ENCODE measurements around the gene TBC1D13. TPM values are rescaled to one million over a fixed set of nuclear protein-coding genes. Genes with fewer than 3 reads are reported as not detected.

Gene TBC1D13
- total RNA-seq, 2 experiments from 2014 or later, result 26.1 to 29.2 TPM

GRCh38 chr9:128818839-128819715 is 32.0 kb downstream of the TBC1D13 start:
- Mint-ChIP-seq H3K36me3 (peaks cover 1% of the 10 kb centered on the region), H3K4me1 (peaks cover 9% of the 10 kb centered on the region), H3K27ac (peak overlapping the region; percentile 18), H3K4me3 (peak overlapping the region; percentile 74), H3K27me3 (no peaks in the 10 kb centered on the region), H3K9me3 (no peaks in the 10 kb centered on the region)
- ATAC-seq (ENCODE audit: low read depth), result peak; percentile 40
- DNase-seq, result peak; percentile 73
- POLR2A ChIA-PET, result interaction anchor here (0.6 to 3.7 kb wide), 17 partner anchors 9 to 314 kb away, joined by 3 to 32 read pairs (median 4); partner anchors contain the start of genes SPOUT1, SPTAN1 and ZDHHC12

DNA sequence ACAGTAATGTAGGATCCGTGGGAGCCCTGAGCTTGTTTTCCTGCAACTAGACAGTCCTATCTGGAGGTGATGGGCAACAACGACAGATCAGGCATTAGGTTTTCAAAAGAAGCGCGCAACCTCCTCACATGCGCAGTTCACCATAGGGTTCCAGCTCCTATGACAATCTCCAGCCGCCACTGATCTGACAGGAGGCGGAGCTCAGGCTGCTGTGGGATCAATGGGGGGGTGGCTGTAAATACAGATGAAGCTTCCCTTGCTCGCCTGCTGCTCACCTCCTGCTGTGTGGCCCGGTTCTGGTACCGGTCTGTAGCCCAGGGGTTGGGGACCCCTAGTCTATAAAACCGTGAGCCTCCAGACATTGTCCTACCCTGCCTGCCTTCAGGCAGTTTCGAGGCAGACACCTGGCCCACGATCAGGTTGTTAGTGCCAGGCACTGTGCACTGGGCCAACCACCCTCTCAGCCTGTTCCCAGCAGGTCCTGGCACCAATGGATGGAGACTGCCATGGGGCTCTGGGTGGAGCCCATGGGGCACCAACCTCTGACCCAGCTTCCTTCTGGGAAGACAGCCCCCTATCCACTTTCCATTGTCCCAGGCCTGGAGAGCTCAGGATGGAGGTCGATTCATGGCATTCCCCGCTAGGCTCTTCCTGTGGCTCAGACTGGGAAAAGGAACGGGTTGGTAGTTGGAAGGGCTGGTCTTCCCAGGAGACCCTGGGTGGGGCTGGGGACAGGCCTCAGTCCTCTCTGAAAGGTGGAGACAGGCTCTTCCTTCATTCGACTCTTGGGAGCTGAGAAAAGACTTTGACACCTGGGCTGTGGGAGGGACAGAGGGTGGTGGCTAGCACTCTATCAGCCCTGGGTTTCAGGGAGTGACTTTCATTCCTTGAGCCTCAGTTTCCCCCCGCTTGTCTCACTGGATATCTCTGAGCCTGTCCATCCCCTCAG is 32.9 kb downstream of the TBC1D13 start:
- Mint-ChIP-seq H3K27me3 (no peaks in the 10 kb centered on the region), H3K4me3 (peak overlapping the region; percentile 22), H3K27ac (no peak overlapping the region), H3K9me3 (no peaks in the 10 kb centered on the region), H3K4me1 (peaks cover 9% of the 10 kb centered on the region), H3K36me3 (peaks cover 3% of the 10 kb centered on the region)
- ATAC-seq (ENCODE audit: low read depth) (no peak), DNase-seq (no peak)
- POLR2A ChIA-PET, result interaction anchor here (0.6 to 3.7 kb wide), 6 partner anchors 10 to 315 kb away, joined by 3 to 32 read pairs (median 5); partner anchors contain the start of genes SPOUT1 and SPTAN1

- Mint-ChIP-seq H3K36me3 (peaks cover 3% of the 10 kb centered on the region), H3K4me1 (peaks cover 9% of the 10 kb centered on the region), H3K9me3 (no peaks in the 10 kb centered on the region), H3K27me3 (no peaks in the 10 kb centered on the region), H3K27ac (no peak overlapping the region), H3K4me3 (peak overlapping the region; percentile 30)
- POLR2A ChIA-PET, result no interaction called here
- no peak for ATAC-seq (ENCODE audit: low read depth)
- DNase-seq, result no peak
These were observed 33.9 kb downstream of the TBC1D13 start for GRCh38 chr9:128820665-128821583.

- Mint-ChIP-seq H3K4me1 (peaks cover 9% of the 10 kb centered on the region), H3K27me3 (no peaks in the 10 kb centered on the region), H3K9me3 (no peaks in the 10 kb centered on the region), H3K27ac (no peak overlapping the region), H3K4me3 (peak overlapping the region; percentile 30), H3K36me3 (peaks cover 3% of the 10 kb centered on the region)
- ATAC-seq (ENCODE audit: low read depth) (no peak), DNase-seq (no peak)
- POLR2A ChIA-PET, result no interaction called here
These were observed 34.7 kb downstream of the TBC1D13 start for GRCh38 chr9:128821584-128822406.

DNA sequence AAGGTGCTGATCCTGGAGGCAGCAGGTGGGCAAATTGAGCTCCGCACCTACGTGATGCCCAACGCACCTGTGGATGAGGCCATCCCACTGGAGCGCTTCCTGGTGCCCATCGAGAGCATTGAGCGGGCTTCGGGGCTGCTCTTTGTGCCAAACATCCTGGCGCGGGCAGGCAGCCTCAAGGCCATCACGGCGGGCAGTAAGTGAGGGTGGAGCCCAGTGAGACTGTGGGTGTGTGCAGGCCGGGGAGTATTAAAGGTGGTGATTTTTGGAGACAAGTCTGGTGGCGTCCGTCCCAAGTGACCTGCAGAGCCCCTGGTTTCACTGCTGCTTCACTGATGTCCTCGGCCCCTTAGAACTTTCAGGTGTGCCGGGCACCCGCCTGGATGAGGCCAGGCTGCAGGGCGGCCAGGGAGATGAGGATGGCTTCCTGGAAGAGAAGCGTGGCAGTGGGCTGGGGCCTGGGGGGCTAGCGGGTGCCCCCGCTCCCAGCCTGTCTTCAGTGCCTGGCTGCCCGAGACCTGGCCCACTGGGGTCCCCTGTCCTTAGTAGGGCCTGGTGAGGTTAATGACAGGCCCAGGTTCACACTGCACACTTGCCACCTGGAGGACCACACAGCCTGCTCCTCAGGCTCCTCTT is 35.5 kb downstream of the TBC1D13 start:
- no peak overlapping the region for H3K4me3 Mint-ChIP-seq
- no peaks in the 10 kb centered on the region for H3K27me3 Mint-ChIP-seq
- no peaks in the 10 kb centered on the region for H3K9me3 Mint-ChIP-seq
- no peak overlapping the region for H3K27ac Mint-ChIP-seq
- H3K36me3 Mint-ChIP-seq, result peaks cover 3% of the 10 kb centered on the region
- DNase-seq (no peak), ATAC-seq (ENCODE audit: low read depth) (no peak)
- peaks cover 12% of the 10 kb centered on the region for H3K4me1 Mint-ChIP-seq
- POLR2A ChIA-PET, result no interaction called here

- no peak overlapping the region for H3K4me3 Mint-ChIP-seq
- ATAC-seq (ENCODE audit: low read depth) (no peak), DNase-seq (no peak)
- H3K27me3 Mint-ChIP-seq, result no peaks in the 10 kb centered on the region
- POLR2A ChIA-PET, result no interaction called here
- peaks cover 17% of the 10 kb centered on the region for H3K4me1 Mint-ChIP-seq
- no peak overlapping the region for H3K27ac Mint-ChIP-seq
- no peaks in the 10 kb centered on the region for H3K9me3 Mint-ChIP-seq
- peaks cover 3% of the 10 kb centered on the region for H3K36me3 Mint-ChIP-seq
These were observed 36.4 kb downstream of the TBC1D13 start for GRCh38 chr9:128823362-128823902.

DNA sequence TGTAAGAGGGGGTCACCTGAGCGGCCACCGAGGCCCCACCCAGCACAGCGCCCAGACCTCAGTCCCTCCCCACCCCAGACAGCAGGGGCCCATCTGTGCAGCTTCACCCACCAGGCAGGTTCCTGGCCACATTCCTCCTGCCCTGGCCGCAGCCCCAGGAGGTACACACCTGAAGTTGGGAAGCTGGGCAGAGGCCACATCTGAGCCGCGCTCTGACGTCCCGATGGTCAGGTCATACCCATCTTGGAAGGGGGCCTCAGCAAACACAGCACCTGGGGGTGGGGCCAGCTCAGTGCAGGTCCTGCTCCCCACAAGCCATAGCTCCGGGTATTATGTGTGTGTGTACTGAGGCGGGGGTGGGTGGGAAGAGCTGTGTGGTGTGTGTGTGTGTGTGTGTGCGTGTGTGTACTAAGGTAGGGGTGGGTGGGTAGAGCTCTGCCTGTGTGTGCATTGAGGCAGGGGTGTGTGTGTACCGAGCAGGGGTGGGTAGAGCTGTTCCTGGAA is 36.9 kb downstream of the TBC1D13 start:
- Mint-ChIP-seq H3K27ac (no peak overlapping the region), H3K9me3 (no peaks in the 10 kb centered on the region), H3K36me3 (peaks cover 3% of the 10 kb centered on the region), H3K4me1 (peaks cover 22% of the 10 kb centered on the region), H3K4me3 (no peak overlapping the region), H3K27me3 (no peaks in the 10 kb centered on the region)
- ATAC-seq (ENCODE audit: low read depth), result no peak
- no peak for DNase-seq
- POLR2A ChIA-PET, result no interaction called here

DNA sequence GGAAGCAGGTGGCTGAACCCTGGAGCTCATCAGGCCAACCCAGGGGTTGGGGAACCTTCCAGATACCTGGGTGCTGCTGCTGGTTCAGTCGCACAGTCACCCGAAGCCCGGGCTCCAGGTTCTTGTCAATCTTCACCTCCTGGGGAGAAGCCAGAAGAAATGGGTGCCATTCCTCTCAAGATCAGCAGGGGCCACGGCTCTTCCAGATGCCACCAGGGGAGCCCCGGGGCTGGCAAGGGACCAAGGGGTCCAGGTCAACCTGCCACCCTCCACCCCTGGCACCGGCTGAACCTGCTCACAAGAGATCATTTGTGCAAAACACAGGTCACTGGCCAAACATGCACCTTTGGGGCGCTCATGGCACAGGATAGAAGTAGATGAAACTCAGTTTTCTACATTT is 37.9 kb downstream of the TBC1D13 start:
- no peak overlapping the region for H3K4me3 Mint-ChIP-seq
- H3K27ac Mint-ChIP-seq, result no peak overlapping the region
- ATAC-seq (ENCODE audit: low read depth), result no peak
- peaks cover 22% of the 10 kb centered on the region for H3K4me1 Mint-ChIP-seq
- H3K9me3 Mint-ChIP-seq, result no peaks in the 10 kb centered on the region
- no peaks in the 10 kb centered on the region for H3K27me3 Mint-ChIP-seq
- no peak for DNase-seq
- peaks cover 6% of the 10 kb centered on the region for H3K36me3 Mint-ChIP-seq
- POLR2A ChIA-PET, result interaction anchor here (0.6 kb wide), 1 partner anchor 30 kb away, joined by 3 read pairs; no protein-coding TSS in a partner anchor

- Mint-ChIP-seq H3K4me3 (no peak overlapping the region), H3K27ac (no peak overlapping the region), H3K27me3 (no peaks in the 10 kb centered on the region), H3K36me3 (peaks cover 6% of the 10 kb centered on the region), H3K4me1 (peaks cover 25% of the 10 kb centered on the region), H3K9me3 (no peaks in the 10 kb centered on the region)
- POLR2A ChIA-PET, result interaction anchor here (0.5 kb wide), 1 partner anchor 8 kb away, joined by 4 read pairs; no protein-coding TSS in a partner anchor
- DNase-seq, result no peak
- no peak for ATAC-seq (ENCODE audit: low read depth)
These were observed 39.1 kb downstream of the TBC1D13 start for GRCh38 chr9:128825923-128826700.

GRCh38 chr9:128828267-128828666 is 41.2 kb downstream of the TBC1D13 start:
- Mint-ChIP-seq H3K27ac (peak overlapping the region; percentile 92), H3K27me3 (no peaks in the 10 kb centered on the region), H3K9me3 (no peaks in the 10 kb centered on the region), H3K4me3 (peak overlapping the region; percentile 96), H3K4me1 (peaks cover 23% of the 10 kb centered on the region), H3K36me3 (peaks cover 4% of the 10 kb centered on the region)
- POLR2A ChIA-PET, result interaction anchor here (2.3 kb wide), 1 partner anchor 10 kb away, joined by 9 read pairs; the partner anchor contains the start of gene ENDOG
- ATAC-seq (ENCODE audit: low read depth), result no peak
- no peak for DNase-seq

All from activated naive CD8-positive, alpha-beta T cell treated with anti-CD3 and anti-CD28 coated beads, Interleukin-2, amount 10 ng/mL, durations not matched to agents 7 days and 5 days (primary cell).